Midbrain (tissue), 1 donor: ENCODE data around the gene DAND5.

Experiments used
- DNase-seq: peaks from one replicate; lab custom pipeline; 2025; lab: John Stamatoyannopoulos, UW

DAND5 gene

DNA sequence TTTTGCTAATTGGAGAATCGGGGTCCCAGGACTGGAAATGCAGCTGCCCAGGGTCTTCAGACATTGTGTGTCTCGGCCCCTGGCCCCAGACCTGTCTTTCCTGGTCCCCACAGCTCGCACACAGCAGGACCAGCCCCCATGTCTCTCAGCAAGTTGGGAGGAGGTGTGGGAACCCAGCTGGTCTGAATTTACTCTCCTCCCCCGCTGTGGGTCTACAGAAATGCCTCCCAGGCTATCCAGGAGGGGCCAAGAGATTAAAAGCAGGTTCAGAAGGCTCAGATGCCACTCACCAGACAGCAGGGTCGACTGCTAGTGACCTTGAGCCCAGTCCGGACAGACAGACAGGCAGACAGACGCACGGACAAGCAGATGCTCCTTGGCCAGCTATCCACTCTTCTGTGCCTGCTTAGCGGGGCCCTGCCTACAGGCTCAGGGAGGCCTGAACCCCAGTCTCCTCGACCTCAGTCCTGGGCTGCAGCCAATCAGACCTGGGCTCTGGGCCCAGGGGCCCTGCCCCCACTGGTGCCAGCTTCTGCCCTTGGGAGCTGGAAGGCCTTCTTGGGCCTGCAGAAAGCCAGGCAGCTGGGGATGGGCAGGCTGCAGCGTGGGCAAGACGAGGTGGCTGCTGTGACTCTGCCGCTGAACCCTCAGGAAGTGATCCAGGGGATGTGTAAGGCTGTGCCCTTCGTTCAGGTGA is at the start of gene DAND5:
Gene DAND5, plus strand, starts transcription at position 285 of the 697 bp plus-strand sequence. Its CDS starts 85 bp downstream, at position 370.
- peak; percentile 63 for DNase-seq

GRCh38 chr19:12921047-12921446 is 48.3 kb upstream of the DAND5 start:
- DNase-seq = no peak

DNA sequence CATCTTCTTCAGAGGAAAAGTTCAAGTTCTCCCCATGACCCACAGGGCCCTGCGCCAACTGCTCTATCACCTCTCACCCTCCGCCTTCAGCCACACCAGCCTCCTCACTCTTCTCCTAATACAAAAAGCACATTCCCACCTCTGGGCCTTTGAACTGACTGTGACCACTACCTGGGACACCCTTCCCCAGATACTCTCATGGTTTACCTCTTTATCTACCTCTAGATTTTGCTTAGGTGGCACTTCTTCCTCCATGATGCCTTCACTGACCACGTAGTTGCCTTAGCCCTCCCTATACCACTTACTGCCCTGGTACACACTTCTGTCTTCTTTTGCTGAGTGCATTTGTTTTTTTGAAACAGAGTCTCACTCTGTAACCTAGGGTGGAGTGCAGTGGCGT is 46.4 kb upstream of the DAND5 start:
- DNase-seq = no peak

- no peak for DNase-seq
Measured at GRCh38 chr19:12924621-12925310, 44.6 kb upstream of the DAND5 start.

GRCh38 chr19:12930002-12930645 is 39.3 kb upstream of the DAND5 start:
- no peak for DNase-seq

DNA sequence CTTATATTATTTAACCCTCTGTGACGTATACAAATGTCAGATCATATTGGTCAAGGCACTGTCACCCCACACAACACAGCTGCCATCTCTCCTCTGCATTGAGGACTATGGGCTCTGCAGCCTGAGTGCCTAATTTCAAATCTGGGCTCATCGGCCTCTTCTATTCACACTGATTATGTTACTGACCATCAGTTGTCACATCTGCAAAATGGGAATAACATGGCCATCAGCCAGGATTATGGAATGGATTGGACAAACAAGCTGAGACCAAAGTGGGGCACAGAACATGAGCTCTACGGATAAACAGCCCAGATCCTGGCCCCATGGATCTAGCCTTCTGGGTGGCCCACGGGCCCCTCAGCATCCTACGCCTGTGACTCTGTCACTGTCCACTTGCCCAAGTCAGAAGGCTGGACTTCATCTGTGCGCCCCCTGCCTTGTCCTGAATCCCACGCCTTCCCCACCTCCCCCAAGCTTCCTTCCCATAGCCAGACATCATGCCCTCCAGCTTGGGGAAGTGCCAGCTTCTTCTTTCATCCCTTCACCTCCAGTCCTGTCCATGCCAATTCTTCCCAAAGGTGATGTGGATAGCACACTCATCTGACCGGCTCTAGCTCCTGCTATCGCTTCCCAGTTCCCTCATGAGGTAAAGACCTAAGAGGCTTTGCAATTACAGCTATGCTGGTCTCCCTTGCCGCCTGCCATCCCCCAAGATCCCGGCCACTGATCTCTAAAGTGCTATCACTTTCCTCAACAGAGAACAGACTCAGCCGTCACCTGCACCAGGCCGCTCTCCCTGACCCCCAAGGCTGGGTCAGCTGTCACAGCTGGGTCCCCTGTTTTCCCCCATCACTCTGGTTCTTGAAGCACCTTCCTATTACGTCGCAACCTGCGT is 36.7 kb upstream of the DAND5 start:
- no peak for DNase-seq

DNA sequence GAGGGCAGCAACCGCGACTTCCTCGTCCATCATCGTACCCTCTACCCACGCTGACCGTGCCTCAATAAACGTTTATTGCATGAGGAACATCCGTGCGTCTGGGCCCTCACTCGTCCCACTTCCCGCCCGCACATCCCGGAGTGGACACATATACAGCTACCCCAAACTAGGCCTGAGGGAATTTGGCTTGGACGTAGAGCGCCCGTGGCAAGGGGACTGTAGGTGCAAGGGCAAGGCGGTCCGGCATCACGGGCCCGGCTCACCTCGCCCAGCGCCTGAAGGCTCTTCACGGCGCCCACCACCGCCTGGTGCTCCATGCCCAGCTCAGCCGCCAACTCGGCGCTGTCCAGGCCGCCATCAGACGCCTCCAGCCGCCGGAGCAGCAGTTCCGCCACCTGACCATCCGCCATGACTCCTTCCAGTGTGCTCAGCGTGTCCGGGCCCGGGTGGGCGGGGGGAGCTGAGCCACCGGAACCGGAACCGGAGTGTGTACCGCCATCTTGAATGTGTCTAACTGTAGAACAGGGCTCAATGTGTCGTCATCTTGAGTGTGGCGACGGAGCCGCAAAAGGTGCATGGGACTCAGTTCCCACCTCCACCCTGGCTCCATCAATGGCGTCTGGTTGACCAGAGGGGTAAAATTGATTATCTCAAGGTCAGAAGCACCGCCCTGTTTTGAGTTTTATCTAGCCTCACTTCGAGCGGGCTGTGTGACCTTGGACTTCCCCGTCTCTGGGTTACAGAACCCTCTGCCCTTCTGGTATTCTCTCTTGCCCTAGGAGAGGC is 35.9 kb upstream of the DAND5 start, which contains the start of gene FARSA:
Gene FARSA, minus strand, starts transcription at position 425 of the 786 bp plus-strand sequence. Its CDS starts 15 bp downstream, at position 410.
- DNase-seq = peak; percentile 97

- DNase-seq = no peak
Measured at GRCh38 chr19:12935071-12935470, 34.3 kb upstream of the DAND5 start.

GRCh38 chr19:12936582-12936981 is 32.8 kb upstream of the DAND5 start:
- DNase-seq = no peak

DNA sequence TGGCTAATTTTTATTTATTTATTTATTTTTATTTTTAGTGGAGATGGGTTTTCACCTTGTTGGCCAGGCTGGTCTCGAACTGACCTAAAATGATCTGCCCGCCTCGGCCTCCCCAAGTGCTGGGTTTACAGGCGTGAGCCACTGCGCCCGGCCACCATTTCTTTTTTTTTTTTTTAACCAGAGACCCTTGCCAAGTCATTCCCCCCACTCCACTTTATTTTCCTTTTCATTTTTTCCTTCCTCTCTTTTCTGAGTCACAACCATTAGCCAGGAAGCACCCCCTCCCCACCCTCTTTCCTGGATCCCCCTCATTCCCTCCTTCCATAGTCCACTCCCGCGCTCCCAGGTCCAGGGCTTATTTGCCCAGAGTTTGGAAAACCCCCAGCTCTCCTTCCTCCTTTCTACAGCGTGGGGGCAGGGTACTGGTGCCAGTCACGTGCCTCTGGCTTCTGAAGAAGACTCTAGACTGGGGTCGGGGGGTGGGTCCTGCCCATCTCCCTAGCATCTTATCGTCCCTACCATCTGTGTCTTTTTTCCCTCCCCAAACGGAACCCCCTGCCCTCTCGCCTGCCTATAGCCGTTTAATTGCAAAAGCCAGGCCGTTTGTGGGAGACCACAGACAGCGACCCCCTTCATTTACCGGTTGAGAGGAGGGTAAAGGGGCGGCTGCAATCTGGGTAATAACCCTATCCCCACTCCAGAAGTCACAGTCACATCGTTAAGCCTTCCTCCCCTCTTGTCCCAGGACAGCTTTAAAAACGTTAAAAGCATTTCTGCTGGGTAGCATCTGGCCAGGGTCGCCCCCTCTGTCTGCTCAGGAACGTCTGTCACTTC is 32.1 kb upstream of the DAND5 start:
- DNase-seq = no peak

- DNase-seq = peak; percentile 100
Measured at GRCh38 chr19:12937927-12938778, 31.2 kb upstream of the DAND5 start, which contains the start of gene CALR. CALR (plus strand) TSS chr19:12938609; CDS start chr19:12938680, 71 bp downstream.

GRCh38 chr19:12938779-12939601 is 30.4 kb upstream of the DAND5 start:
- DNase-seq = no peak

GRCh38 chr19:12939975-12940423 is 29.4 kb upstream of the DAND5 start:
- no peak for DNase-seq

DNA sequence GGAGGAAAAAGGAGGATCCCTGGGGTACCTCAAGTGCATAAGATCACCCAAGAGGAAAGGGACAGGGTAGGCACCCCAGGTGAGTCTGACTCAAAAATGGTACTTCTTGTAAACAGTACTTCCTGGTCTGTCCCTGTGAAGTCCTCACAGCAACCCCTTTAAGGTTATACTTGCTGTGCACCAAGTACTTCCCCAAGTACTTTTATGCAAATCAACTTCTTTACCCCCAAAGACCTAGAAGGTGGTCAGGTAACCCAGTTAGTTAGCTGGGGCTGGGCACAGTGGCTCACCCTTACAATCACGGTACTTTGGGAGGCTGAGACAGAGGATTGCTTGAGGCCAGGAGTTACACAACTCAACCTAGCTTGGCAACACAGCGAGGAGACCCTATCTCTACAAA is 28.5 kb upstream of the DAND5 start:
- DNase-seq = no peak

DNA sequence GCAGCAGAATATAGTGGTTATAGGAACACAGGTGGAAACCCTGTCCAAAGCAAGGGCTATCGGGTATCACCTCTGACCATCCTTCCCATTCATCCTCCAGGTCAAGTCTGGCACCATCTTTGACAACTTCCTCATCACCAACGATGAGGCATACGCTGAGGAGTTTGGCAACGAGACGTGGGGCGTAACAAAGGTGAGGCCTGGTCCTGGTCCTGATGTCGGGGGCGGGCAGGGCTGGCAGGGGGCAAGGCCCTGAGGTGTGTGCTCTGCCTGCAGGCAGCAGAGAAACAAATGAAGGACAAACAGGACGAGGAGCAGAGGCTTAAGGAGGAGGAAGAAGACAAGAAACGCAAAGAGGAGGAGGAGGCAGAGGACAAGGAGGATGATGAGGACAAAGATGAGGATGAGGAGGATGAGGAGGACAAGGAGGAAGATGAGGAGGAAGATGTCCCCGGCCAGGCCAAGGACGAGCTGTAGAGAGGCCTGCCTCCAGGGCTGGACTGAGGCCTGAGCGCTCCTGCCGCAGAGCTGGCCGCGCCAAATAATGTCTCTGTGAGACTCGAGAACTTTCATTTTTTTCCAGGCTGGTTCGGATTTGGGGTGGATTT is 25.8 kb upstream of the DAND5 start:
- DNase-seq = no peak

- no peak for DNase-seq
Measured at GRCh38 chr19:12944104-12944674, 25.2 kb upstream of the DAND5 start.

DNA sequence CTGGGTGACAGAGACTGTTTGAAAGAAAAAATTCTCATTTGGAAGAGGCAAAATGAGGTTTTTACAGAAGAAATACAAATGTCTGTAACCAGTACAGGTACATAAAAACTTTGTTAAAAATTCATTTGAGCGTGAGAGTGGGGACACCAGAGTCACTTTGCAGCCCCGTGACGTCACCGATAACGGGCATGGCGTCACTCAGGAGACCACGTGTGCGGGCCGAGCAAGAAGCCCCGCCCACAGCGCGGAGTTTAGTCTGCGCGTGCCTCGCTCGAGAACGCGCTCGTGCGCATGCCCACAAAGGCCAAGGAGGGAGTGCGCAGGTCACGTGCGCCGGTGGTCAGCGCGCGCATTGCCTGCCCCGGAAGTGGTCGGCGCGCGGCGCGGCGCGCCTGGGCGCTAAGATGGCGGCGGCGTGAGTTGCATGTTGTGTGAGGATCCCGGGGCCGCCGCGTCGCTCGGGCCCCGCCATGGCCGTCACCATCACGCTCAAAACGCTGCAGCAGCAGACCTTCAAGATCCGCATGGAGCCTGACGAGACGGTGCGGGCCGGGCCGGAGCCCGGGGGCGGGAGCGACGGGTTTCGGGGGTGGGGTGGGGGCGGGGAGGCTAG is 23.8 kb upstream of the DAND5 start, which contains the start of gene RAD23A:
Gene RAD23A, plus strand, starts transcription at position 384 of the 613 bp plus-strand sequence. Its CDS starts 87 bp downstream, at position 471.
- peak; percentile 89 for DNase-seq
